ENCODE results near the gene ADARB1.

Gene ADARB1

DNA sequence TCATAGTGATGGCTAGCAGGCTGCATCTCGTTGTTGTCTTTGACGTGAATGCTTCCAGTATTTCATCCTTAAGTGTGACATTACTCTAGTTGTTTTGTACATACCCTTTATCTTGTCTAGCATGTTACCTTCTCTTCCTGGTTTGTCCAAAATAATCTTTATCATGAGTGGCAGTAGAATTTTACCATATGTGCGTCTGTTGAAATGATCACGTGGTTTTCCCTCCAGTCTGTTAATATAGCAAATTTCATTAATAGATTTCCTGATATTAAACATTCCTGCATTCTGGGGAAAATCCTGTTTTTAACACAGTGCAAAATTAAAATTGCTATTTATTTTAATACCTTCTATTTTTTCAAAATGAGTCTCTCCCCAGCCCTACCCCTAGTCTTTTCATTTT, 15.6 kb downstream of the ADARB1 start:
- no peak for DNase-seq (ENCODE audit: low read depth)
- TF ChIP-seq, protein P1, sequence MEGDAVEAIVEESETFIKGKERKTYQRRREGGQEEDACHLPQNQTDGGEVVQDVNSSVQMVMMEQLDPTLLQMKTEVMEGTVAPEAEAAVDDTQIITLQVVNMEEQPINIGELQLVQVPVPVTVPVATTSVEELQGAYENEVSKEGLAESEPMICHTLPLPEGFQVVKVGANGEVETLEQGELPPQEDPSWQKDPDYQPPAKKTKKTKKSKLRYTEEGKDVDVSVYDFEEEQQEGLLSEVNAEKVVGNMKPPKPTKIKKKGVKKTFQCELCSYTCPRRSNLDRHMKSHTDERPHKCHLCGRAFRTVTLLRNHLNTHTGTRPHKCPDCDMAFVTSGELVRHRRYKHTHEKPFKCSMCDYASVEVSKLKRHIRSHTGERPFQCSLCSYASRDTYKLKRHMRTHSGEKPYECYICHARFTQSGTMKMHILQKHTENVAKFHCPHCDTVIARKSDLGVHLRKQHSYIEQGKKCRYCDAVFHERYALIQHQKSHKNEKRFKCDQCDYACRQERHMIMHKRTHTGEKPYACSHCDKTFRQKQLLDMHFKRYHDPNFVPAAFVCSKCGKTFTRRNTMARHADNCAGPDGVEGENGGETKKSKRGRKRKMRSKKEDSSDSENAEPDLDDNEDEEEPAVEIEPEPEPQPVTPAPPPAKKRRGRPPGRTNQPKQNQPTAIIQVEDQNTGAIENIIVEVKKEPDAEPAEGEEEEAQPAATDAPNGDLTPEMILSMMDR (conservative IDR thresholded peaks at IDR 0.05; ENCODE audit: low read depth, low read length), result no peak

DNA sequence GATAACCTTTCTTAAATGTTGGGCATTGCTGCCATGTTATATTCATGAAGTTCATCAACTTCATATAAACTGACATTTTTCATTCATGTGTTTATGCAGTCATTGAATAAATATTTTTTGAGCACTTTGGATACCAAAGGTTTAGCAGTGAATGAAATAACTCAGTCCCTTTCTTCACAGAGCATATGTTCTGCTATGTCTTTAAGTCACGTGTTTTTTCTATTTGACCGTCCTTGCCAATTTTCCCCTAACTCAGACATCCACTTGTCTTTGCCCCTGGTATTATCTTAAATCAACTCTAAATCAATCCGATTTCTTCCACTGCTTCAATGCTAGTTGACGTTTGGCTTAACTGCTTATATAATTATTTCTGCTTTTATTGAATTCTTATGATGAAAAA, 16.6 kb downstream of the ADARB1 start:
- no peak overlapping the region for H3K4me3 ChIP-seq (ENCODE audit: low read length)
- TF ChIP-seq, protein P1 (conservative IDR thresholded peaks at IDR 0.05; ENCODE audit: low read depth, low read length), result no peak
- DNase-seq (ENCODE audit: low read depth), result no peak

More for the DNA sequence above, 15.6 kb downstream of the ADARB1 start:
- H3K4me3 ChIP-seq (ENCODE audit: low read length), result no peak overlapping the region

DNA sequence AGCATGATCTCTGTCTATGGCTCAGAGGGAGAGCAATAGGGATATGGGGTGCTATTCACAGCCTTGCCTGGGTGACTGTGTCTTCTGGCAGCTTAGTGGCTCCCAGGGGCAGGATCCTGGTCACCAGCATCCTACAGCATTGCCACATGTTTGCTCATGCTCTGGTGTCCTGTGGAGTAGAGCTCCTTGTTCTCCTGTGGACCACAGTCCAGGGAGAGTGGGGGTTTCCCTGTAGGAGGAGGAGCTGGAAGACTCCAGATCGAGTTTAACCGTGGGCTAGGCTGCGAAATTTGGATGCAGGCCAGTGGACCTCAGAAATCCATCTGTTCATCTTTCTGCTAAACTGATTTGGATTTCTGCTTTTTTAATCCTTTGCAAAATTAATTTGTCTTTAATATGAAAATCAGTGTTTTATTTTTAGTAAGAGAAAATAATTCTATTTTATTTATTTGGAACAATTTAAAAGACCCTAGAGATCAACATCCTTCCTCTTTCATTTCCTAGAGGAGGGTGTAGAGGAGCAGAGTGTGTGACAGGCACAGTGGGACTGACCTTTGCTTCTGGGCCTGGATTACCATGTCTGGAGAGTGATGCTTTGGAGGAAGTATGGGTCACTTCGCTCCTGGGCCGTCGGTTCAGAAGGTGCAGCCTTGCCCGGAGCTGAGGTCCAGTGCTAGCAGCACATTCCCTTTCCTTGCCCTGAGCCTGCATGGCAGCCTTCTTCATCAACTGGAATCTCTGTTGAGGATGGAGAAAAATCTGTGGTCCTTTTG, 17.4 kb downstream of the ADARB1 start:
- TF ChIP-seq, protein P1 (conservative IDR thresholded peaks at IDR 0.05; ENCODE audit: low read depth, low read length), result no peak
- no peak overlapping the region for H3K4me3 ChIP-seq (ENCODE audit: low read length)
- DNase-seq (ENCODE audit: low read depth), result no peak

DNA sequence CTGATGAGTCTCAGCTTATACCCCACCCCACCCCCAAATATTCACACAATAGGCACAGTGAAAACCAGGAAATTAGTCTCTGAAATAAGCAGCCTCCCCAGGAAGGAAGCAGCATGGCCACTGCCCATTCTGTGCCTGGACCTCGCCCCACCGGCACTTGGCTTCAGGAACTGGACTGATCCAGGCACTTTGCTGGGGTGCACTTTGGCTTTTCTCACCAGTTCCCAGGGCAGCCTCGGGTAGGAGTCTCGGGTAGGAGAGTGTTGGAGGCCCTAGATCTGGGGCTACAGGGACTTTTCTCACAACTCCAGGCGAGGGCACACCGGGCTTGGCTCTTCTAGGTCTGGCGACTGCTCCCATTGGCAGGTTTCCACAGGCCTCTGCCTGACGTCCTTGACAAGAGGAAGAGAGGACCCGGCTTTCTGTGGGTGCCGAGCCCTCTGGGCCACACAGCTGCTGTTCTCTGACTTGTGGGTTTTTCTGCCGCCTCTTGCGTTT, 18.7 kb downstream of the ADARB1 start:
- TF ChIP-seq, protein P1 (conservative IDR thresholded peaks at IDR 0.05; ENCODE audit: low read depth, low read length), result no peak
- H3K4me3 ChIP-seq (ENCODE audit: low read length), result no peak overlapping the region
- DNase-seq (ENCODE audit: low read depth), result no peak

DNA sequence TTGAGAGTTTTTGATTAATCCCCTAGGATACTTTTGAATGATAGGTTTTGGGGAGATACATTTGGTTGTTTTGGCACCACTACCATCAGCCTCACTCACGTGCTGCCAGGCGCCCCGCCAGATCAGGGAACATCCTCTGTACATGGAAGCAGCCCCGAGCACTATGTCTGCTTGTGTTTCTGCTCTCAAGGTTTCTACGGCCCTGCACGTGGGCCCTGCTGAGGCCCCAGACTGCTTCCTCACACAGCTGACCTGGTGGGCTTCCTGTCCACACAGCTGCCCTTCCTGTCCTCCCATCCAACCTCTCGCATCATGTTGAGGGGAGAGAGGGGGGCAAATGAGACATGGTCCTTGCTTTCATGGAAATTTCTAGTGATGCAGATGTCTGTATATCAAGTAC, 20.0 kb downstream of the ADARB1 start:
- no peak for DNase-seq (ENCODE audit: low read depth)
- TF ChIP-seq, protein P1 (conservative IDR thresholded peaks at IDR 0.05; ENCODE audit: low read depth, low read length), result no peak
- no peak overlapping the region for H3K4me3 ChIP-seq (ENCODE audit: low read length)

DNA sequence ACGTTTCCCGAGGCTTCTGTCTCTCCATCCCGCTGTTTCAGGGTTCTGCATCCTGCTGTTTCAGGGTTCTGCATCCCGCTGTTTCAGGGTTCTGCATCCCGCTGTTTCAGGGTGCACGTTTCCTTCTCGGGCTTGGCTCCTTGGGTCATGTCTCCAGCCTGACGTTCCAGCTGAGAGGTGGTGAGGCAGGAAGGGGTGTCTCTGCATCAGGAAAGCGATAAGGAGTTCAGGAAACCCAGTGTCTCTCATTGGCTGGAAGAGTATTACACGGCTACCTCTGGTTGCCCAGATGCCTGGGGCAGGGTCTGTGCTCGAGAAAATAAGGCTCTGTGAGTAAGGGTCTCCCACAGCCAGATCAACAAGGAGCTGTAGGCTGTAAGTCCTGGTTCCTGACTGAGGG, 21.1 kb downstream of the ADARB1 start:
- no peak overlapping the region for H3K4me3 ChIP-seq (ENCODE audit: low read length)
- TF ChIP-seq, protein P1 (conservative IDR thresholded peaks at IDR 0.05; ENCODE audit: low read depth, low read length), result no peak
- DNase-seq (ENCODE audit: low read depth), result no peak

DNA sequence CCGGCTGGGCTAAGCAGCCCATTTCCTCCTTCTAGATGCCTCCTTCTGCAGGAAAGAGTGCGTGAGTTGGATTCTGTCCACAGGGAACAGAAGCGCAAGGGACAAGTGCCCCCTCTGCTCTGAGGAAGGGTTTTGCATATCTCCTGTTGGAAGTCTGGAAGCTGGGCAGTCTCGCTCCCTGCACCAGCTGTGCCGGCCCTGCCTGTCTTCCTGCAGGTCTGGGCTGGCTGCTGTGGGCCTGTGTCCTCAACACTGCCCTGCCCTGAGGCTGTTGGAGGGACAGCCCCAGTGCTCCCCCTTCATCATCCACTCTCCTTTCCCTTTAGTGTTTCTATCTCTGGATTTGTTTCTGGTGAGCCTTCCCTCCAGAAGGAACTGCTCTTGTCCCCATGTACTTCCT, 21.8 kb downstream of the ADARB1 start:
- no peak for DNase-seq (ENCODE audit: low read depth)
- H3K4me3 ChIP-seq (ENCODE audit: low read length), result no peak overlapping the region
- TF ChIP-seq, protein P1 (conservative IDR thresholded peaks at IDR 0.05; ENCODE audit: low read depth, low read length), result no peak
